Tibial nerve (tissue), 4 donors: ENCODE results near the gene LIN52.

Experiments used
- EP300 ChIP-seq, 2 donors: sonication (generic); formaldehyde crosslinking; IDR thresholded peaks; one replicate each; pipeline ENCODE4 v1.6.1; 2017; ENCODE audit warnings: antibody characterized with exemption in 2 of 2, mild to moderate bottlenecking in 1 of 2
- POLR2A ChIP-seq, 2 donors: fragments of 450-650 bp; IDR thresholded peaks; one replicate each; pipeline ENCODE4 v1.6.1; 2017; ENCODE audit warnings: antibody characterized with exemption in 2 of 2, mild to moderate bottlenecking in 2 of 2, moderate library complexity in 2 of 2
- TF ChIP-seq, protein P1 (sequence below), 5 experiments: fragments of 200-600 bp in 3 of 5; fragments of 450-650 bp in 2 of 5; sonication (generic) in 3 of 5; IDR thresholded peaks; one replicate each; pipeline ENCODE4 v1.5.1; 2016 to 2019; ENCODE audit warnings: antibody characterized with exemption in 5 of 5, mild to moderate bottlenecking in 3 of 5, moderate library complexity in 2 of 5

DNA sequence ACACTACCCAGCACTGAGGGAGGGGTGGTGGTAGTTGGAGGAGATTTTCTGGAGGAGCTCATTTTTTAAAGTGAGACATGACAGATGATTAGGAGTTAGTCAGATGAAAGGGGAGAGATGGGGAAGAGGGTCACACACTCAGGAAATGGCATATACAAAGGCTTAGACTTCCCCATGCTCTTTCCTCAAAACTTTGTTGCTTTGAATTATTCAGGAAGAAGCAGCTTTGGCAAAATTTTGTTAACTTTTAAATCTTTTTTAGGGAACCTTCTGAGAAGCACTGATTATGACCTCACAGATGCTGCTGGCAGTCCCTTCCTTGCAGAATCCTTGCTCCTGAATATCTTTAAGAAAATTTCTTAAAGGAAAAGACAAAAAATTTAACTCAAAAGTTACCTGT lies 20.3 kb upstream of the LIN52 start:
- TF ChIP-seq, protein P1, sequence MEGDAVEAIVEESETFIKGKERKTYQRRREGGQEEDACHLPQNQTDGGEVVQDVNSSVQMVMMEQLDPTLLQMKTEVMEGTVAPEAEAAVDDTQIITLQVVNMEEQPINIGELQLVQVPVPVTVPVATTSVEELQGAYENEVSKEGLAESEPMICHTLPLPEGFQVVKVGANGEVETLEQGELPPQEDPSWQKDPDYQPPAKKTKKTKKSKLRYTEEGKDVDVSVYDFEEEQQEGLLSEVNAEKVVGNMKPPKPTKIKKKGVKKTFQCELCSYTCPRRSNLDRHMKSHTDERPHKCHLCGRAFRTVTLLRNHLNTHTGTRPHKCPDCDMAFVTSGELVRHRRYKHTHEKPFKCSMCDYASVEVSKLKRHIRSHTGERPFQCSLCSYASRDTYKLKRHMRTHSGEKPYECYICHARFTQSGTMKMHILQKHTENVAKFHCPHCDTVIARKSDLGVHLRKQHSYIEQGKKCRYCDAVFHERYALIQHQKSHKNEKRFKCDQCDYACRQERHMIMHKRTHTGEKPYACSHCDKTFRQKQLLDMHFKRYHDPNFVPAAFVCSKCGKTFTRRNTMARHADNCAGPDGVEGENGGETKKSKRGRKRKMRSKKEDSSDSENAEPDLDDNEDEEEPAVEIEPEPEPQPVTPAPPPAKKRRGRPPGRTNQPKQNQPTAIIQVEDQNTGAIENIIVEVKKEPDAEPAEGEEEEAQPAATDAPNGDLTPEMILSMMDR (IDR thresholded peaks at IDR 0.05), result no peak
- no peak for TF ChIP-seq POLR2A (IDR thresholded peaks at IDR 0.05)
- no peak for TF ChIP-seq EP300 (IDR thresholded peaks at IDR 0.05)
